ENCODE data around the gene AVPR1A. TPM values are rescaled to one million over a fixed set of nuclear protein-coding genes. Genes with fewer than 3 reads are reported as not detected.

Gene AVPR1A
- total RNA-seq, 3 donors from 2014 or later = 0.32 to 1.1 (median 0.63) TPM

GRCh38 chr12:63095369-63095980, 55.5 kb downstream of the AVPR1A start:
- no peak for ATAC-seq
- intact Hi-C loops (cut with DNase I, micrococcal nuclease) = no loop called here

GRCh38 chr12:63093711-63094110, 57.3 kb downstream of the AVPR1A start:
- H3K4me1 ChIP-seq (ENCODE audit: low read depth) = no peaks in the 10 kb centered on the region
- ATAC-seq (no peak), DNase-seq (no peak)
- no peaks in the 10 kb centered on the region for H3K36me3 ChIP-seq (ENCODE audit: low read depth)
- intact Hi-C loops (cut with DNase I, micrococcal nuclease) = no loop called here
- TF ChIP-seq CTCF (IDR thresholded peaks at IDR 0.05) = no peak
- no peak overlapping the region for H3K4me3 ChIP-seq
- no peaks in the 10 kb centered on the region for H3K9me3 ChIP-seq

More at GRCh38 chr12:63095369-63095980, 55.5 kb downstream of the AVPR1A start:
- no peaks in the 10 kb centered on the region for H3K9me3 ChIP-seq
- TF ChIP-seq CTCF (IDR thresholded peaks at IDR 0.05) = no peak
- no peak overlapping the region for H3K4me3 ChIP-seq
- H3K36me3 ChIP-seq (ENCODE audit: low read depth) = no peaks in the 10 kb centered on the region
- no peak for DNase-seq
- no peaks in the 10 kb centered on the region for H3K4me1 ChIP-seq (ENCODE audit: low read depth)

- Histone ChIP-seq H3K4me1 (ENCODE audit: low read depth) (no peaks in the 10 kb centered on the region), H3K4me3 (no peak overlapping the region), H3K36me3 (ENCODE audit: low read depth) (no peaks in the 10 kb centered on the region), H3K9me3 (no peaks in the 10 kb centered on the region)
- ATAC-seq (no peak), DNase-seq (no peak)
- no peak for TF ChIP-seq CTCF (IDR thresholded peaks at IDR 0.05)
- intact Hi-C loops (cut with DNase I, micrococcal nuclease) = no loop called here
Observed at GRCh38 chr12:63093084-63093483, 57.9 kb downstream of the AVPR1A start.

Other genes starting within 250 kb of the AVPR1A start
- 1 to 10 TPM; 4.9 to 6.1 (median 5.8) TPM for gene PPM1H, start 216.1 kb downstream of the AVPR1A start, total RNA-seq